GDM1 (cell line): ENCODE results near the gene CSGALNACT2.
A peak's percentile ranks its signal among the peaks of the same experiment; 100 is the strongest.

ENCODE experiments used
- DNase-seq: peaks from one replicate; lab custom pipeline; 2025; lab: John Stamatoyannopoulos, UW

Gene CSGALNACT2

DNA sequence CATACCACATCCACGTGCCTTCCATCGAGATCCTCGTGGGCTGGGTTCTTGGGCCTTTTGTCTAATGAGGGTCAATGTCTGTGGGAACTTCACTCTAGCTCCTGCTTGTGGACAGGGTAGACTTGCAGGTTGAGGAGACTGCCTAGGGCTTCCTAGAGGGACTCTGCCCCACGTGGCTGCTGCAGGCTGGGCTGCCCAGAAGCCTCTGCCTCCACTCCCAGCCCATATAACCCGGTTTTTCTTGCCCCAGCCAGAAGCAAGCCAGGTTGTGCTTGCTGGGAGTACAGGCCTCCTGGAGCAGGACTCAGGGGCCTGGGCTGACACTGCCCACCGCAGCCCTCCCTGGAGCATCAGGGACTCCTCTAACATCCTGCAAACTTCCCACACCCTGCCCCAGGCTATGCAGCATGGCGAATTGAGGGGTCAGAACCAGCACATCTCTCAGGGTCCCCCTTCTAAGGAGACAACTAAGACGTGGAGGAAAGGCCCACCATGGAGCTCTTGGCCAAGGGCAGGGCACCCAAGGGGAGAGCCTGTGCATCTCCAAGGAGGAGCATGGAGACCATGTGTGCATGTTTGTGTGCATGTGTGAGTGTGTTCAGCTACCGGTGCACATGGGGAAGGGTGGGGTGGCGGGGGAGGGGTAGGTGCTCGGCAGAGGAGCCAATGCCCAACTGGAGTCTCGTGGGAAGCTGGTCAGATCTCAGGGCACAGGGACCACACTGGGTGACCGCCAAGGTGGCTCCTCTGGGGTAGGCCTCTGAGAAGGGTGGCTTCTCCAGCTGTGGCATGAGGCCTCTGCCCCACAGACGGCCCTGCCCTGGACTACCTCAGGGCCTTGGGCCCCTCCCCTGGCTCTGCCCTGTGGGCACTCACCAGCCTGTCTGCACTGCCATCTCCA, 66.0 kb downstream of the CSGALNACT2 start:
- no peak for DNase-seq

DNA sequence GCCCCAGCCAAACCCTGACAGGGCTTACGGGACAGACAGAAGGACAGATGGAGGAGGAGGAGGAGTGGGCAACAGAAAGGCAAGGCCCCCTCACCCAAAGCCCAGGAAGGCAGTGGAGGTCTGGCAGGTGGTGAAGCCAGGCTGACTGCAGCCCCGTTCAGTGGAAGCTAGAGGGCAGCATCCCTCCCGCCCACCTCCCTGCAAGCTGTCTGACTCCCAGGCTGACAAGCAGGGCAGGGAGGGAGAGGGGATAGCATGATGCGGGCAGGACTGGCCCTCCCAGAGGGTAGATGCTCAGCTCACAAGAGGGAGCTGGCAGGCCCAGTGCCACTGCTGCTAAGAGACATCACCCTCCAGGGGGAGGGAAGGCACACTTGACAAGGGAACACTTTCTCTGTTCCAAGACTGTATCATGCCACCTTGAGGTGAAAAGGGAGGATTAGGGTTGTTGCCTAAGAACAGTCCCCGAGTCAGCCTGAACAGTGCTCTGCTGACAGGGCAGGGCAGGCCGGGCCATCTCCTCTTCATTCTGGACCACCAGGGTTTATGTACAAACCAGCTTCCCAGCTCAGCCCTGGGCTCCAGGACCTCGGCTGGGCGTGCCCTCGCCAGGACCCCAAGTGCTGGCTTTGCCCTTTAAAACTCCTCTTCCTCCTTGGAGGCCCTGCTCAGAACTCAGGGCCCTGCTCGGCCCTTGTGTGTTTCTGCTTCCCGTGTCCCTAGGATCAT, 66.9 kb downstream of the CSGALNACT2 start:
- peak; percentile 30 for DNase-seq

DNA sequence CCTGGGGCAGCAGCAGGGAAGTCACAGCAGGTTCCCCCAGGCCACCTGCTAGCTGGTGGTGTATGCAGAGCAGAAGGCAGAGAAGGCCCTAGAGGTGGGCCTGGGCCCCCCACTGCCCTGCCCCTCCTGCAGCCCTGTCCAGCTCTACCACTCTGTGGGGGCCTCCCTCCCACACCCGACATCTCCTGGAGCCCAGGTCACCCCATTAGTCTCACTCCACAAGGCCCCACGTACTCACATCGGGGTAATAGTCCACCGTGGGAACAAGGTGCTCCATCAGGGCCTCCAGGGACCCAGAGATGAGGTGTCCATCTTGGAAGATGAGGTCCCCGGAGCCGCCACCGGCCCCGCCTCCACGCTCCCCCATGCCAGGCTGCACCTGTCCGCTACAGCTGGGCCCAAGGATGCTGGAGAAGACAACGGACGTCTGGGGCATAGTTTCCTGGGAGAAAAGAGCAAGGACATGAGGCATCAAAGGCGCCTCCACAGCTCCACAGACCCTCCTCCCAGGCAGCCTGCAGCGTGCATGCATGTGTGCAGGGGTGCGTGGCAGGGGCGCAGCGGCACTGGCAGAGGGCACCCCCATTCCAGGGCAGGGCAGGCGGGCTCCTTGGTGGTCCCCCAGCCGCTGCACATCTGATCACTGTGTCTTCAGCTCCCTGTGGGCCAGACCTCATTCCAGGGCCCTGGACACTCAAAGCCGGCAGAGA, 67.6 kb downstream of the CSGALNACT2 start:
- DNase-seq, result no peak

DNA sequence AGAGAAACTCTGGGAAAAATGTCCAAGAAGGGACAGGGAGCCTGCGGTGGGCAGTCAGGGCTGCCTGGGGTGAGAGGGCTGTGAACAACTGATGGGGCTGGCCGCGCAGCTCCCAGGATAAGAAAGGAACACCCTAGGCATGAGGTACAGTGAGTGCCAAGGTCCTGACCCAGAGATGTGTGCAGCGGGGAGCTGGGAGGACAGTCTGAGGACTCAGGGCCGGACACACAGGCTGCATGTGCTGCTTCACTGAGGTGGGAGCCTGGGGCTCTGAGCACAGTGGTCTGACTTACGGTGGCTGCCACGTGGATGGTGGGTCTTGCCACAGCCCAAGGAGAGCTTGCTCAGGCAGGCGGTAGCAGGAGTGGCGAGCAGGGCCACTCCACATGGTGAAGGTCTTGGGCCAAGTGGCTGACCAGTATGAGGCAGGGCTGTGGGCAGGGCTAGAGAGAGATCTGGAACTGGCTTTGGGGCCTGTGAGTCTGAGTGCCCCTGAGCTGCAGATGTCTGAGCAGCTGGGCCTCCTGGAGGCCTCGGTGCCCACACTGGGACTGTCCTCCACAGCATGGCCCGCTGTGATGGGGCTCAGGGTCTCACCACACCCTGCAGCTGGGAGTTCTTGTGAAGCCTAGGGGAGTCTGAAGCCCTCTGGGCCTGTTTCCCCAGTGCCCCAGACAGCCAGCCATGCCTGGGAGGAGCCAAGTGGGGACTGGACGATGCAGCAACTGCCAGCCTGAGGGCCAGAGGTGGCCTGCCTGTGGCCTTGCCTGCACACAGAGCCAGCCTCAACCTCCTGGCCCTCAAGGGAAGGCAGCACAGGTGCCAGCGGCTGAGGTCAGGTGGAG, 68.4 kb downstream of the CSGALNACT2 start:
- no peak for DNase-seq

DNA sequence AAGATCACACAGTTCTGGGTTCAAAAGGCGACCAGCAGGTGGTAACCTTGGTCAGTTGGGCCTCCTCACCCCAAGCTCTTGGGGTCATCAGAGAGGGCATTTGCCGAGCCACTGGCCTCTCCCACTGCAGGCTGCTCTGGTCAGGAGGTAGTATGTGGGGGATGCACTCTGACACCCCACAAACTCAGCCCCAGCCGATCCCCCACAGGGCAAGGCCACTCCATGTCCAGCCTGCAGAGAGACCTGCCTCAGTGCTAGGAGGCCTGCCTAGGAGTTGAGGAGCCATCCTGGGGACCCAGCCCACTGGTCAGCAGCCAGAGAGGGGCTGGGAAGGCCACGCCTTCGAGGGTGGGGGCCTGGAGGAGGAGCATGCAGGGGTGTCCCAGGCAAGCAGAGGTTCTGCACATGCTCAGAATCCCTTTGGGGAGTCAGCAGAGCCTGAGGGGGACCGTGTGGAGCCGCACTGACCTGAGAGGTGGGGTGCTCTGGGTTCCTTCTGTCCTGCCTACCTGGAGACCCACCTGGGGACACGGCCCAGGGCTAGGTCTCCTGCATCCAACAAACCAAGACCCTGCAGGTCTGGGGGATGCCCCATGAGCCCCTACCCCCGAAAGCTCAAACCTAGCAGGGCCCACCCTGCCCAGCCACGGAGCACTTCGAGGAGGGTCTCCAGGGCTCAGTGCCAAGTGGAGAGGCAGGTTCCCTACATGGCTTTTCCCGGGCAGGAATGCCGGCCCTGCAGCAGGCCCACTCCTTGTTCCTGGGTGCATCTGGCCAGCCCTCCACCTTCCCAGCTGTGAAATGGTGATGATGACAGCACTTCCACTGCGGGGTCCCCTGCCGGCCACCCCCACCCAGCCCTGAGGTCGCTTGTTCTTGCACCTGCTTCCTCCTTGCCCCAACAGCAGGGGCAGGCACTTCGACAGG, 70.2 kb downstream of the CSGALNACT2 start:
- DNase-seq, result no peak

DNA sequence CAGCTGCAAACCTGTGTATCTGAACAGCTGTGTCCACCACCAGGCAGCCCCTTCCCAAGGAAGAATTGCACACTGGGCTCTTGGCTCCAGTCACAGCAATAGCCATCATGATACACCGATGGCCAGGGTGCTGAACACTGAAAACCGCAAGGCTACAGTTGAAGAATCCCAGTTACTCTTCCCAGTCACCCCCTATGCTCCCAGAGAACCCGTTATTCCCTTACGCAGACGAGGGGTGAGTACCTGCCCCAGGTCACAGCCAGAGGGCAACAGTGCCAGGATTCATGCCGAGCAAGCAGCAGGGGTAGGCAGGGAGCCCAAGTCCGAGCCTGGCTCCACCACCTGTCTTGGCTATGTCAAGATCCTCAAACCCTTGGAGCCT, 70.8 kb downstream of the CSGALNACT2 start:
- no peak for DNase-seq

DNA sequence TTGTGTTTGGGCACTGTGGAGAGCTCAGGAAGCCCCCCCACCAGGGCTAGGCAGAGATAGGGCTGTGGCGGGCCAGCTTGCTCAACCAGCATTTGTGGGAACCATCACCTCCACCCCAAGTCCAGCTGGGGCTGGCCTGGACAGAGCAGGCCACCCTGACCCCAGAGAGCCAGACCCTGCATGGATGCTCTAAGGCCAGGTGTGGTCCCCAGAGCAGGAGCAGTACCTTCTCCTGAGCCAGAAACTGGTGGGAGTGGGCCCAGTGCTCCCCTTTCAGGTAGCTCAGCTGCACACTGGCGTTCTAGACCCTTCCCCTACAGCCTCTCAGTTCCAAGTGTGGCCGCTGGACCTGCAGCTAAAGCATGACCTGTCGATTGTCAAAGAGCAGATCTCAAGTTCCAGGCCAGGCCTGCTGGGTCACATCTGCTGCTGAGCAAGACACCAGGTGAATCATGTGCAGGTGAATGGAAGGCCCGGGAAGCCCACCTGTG, 71.5 kb downstream of the CSGALNACT2 start:
- DNase-seq, result no peak

DNA sequence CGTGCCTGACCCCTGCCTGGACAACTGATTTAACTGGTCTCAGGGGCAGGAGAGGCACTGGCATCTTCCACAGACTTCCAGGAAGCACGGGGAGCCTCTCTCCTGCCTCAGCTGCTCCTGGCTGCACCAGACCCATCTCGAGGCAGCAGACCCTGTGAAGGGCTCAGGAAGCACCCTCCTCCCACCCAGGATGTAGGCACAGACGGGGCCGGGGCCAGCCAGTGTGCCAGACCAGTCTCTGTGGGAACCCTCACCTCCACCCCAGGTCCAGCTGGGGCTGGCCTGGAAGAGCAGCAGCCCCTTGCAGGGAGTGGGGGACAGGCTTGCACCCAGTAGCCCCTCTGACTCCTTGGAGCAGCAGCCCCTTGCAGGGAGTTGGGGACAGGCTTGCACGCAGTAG, 72.3 kb downstream of the CSGALNACT2 start:
- no peak for DNase-seq

DNA sequence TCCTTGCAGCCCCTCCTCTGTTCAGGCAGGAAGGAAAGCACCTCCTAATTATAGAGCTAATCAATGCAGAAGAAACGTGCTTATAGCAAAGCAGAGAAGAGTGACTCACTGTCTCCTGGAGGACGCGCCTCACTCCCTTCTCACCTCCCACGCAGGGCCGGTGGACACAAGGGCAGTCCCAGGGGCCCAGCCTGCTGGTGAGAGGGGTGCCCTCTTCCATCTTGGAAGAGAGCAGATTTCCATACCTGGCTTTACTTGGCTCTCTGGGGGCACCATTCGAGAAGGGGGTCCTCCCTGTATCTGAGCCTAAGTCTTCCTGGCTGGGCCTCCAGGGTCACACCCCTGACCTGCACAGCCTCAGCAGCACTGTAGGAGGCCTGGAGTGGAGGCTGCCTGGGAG, 72.8 kb downstream of the CSGALNACT2 start:
- no peak for DNase-seq

DNA sequence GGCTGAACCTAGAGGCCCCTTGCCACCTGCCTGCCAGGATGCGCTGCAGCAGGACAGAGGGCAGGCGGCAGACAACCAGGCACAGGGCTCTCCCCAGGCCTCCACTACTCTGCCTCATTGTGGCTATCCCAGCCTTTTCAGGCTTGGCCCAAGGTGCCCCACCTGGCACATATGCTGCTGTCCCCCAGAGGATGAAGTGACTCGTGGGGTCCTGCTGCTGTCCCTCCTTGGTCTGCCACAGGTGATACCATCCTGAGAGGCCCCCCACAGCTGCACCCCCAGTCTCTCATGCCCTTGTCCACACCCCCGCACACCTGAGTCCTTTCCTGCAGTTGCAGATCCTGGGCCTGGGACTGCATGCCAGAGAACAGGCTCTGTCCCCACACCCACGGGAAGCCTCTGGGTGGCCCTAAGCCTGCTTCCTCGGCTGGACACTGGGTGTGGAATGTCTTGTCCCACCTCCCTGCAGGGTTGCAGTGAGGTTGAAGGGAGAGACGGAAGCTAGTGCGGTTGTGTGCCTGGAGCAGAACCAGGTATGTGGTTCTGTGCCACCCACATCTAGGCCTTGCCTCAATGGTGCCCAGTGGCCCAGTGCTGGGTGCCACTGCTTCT, 73.3 kb downstream of the CSGALNACT2 start:
- DNase-seq, result no peak

DNA sequence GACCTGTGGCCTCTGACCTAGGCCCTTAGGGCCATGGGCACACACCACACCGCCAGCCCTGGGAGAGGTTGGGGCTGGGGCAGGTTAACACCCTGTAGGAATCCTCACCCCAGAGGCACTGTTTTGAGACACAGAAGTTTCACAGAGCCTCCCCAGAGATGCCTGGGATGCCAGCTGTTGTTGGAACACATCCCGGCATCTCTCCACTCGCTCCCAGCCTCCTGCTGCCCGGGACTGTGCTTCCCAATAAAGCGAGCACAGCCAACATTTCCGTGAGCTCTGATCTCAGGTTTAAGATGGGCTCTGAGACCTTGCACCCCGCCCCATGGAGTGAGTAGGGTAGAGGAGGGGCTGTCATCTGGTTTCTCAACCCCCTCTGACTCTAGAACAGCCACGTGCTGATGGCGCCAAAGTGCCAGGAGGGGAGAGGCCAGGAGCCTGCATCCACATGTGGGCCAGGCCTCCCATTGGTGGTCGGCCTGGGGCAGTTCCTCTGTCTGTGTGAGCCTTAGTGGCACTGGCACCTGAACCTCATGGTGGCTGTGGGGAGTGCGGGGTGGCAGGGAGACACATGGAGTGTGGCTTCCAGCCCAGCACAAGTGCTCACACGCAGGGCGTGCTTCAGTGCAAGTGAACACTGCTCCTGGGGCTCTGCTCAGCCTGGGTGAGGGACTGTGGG, 73.9 kb downstream of the CSGALNACT2 start:
- no peak for DNase-seq

DNA sequence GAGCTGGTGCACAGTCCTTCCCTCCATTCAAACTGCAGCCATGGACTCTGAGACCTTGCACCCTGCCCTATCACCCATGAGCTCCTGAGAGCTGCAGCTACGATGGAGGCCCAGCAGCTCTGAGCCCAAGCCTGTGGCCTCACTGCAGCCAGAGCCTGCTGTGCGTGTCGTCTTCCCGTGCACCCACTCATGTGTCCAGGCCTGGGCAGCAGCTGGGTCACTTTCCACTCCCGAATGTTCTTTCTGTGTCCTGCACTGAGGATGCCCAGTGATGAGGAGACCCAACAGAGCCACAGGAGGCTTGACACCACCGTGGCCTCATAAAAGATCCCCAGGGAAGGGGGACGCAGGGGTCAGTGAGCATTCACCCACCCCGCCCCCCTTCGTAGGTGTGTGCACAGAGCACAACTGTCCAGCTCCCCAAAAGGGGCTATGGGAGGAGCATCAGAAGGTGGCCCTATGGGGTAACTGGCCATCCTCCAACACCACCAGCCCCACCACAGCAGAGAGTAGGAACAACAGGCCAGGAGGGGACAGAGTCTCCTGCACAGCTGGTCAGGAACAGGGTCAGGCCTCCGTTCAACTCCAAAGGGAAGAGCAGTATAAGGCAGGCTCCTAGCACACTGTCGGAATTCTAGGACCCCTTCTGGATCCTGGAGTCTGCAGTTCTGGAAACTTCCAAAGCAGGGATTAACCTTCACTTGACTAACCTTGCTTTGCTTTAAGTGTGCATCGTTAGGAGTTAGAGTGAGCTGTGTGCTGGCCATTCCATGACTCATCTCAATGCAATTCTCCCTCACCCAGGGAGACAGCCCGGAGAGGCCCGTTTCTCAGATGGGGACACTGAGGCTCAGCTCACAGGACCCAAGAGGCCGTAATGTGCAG, 76.1 kb downstream of the CSGALNACT2 start:
- no peak for DNase-seq

DNA sequence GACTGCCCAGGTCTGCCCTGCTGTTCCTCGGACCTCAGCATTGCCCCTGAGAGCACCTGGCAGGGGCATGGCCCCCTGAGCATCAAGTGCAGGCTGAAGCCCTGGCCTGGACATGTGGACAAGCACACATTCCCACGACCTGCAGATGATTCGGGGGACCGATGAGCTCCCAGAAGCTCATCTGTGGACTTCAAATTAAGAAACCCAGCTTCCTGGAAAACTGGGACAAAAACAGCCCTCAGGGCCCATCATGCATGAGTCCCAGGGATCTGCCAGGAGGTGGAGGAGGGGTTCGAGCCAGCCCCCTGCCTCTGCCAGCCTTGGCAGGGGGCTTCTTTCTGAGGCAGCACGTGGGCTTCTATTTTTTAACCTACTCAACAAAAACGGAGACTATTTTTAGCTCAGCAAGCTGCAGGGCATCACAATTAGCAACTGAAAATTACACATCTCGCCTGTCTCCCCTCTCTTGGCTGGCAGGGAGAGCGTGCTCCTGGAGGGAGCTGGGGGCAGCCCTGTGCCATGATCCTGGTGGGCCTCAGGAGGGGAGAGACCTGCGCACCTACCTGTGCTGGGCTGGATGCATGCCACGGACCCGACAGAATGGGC, 76.8 kb downstream of the CSGALNACT2 start:
- DNase-seq, result no peak

DNA sequence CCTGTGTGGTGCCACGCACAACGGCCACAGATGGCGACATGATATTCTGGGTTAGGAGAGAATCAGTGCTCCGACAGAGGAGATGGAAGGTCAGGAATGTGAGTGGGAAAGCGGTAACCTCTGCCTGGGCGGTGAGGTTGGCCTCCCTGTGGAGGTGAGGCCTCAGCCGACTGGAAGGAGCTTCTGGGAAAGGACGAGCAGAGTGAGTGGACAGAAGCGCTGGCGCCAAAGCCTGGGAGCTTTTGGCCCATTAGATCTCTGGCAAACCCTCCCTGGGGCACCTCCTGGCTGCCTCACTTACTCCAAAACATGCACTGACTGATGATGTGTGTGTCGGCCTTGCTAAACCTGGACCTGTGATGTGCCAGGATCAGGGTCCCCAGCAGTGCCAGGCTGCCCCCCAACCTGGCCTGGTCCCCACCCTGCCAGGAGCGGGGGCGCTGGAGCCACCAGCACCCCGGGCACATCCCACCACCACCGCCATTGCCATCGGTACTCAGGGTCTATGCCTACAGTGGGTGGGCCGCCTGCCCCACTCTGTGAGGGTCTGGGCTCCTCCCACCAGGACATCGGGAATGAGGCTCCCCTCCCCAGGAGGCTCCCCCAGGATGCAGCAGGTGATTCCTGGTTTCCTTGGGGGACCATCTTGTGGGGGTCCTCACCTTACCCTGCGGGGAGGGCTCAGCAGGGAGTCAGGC, 77.7 kb downstream of the CSGALNACT2 start:
- no peak for DNase-seq

DNA sequence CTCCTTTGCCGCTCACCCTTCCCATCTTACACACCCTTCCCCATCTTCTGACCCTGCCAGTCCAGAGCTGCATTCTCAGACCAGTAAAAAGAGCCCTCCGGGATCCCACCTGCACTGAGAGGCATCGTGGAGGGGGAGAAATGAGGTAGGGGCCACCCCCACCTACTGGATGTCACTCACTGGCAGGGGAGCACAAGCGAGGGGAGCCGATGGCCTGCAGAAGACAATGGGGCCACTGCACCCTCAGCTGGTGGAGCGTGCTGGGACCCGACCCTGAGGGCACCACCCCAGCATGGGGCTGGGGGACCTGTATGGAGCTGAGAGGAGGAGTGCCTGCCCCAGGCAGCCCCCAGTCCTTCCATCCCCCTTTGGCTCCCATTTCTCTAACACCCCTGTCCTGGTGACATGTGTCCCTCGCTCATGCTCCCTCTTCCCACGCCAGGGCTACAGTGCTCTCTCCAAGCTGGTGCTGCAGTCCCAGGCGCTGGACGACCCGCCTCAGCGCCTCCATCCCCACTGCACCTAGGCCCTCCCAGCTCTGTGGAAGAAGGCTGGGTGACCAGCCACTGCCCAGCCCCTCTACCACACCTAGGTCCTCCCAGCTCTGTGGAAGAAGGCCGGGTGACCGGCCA, 78.8 kb downstream of the CSGALNACT2 start:
- DNase-seq, result no peak

DNA sequence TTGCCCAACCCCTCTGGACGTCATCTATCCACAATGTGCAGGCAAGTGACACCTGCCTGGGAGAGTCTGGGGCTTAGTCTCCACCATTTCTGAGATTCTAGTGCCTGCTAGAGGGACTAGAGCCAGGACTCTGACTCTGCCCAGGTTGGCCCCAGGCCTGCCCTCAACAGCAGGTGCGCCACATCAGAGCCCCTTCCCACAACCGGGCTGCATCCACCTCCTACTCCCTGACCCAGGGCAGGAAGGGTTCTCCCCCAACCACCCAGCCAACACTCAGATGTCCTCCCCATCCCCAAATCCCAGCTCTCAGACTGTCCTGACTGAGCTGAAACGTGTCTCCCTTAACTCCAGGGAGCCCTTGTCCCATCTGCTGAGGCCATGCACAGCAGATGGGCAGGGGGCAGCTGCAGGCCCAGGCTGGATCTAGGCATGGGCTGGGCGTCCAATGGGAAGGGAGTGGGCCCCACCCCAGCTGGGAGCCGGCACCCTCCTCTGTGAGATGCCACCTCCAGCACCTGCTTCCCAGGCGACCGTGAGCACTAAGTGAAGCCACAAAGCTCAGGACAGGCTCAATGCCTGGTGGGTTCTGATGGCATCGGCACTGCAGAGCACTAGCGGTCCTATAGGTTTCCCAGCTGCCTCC, 79.4 kb downstream of the CSGALNACT2 start:
- no peak for DNase-seq
